ENCODE measurements around the gene ACOX1.

ACOX1 gene

GRCh38 chr17:75892556-75893224 is 86.3 kb downstream of the ACOX1 start:
- DNase-seq (ENCODE audit: low read depth in 2 of 2) = no peak

- no peak for DNase-seq (ENCODE audit: low read depth in 2 of 2)
Observed at GRCh38 chr17:75891605-75892555, 87.1 kb downstream of the ACOX1 start.

Data from fibroblast of skin of left biceps (primary cell).